Stomach (tissue), 9 donors: ENCODE measurements around the gene APMAP. TPM values are rescaled to one million over a fixed set of nuclear protein-coding genes. Genes with fewer than 3 reads are reported as not detected.

Experiments used
- DNase-seq, 2 donors: peaks; one replicate each; pipeline versions ENCODE4 v3.0.0 to v3.0.0-alpha.2; 2013 to 2019
- H3K27ac ChIP-seq, 5 donors: fragments of 200-600 bp in 4 of 5; sonication (generic) in 4 of 5; one replicate each; pipeline ENCODE4 v1.5.1; 2013 to 2019; ENCODE audit warnings: mild to moderate bottlenecking in 1 of 5, moderate library complexity in 1 of 5
- H3K27me3 ChIP-seq, 3 donors: fragments of 200-600 bp; sonication (generic); one replicate each; pipeline ENCODE4 v1.5.1; 2017 to 2019; ENCODE audit warnings: mixed run types in 1 of 3
- H3K36me3 ChIP-seq, 4 donors: fragments of 200-600 bp; sonication (generic); 1 replicate in 3 of 4; 2 replicates in 1 of 4; pipeline ENCODE4 v1.5.1; 2016 to 2019
- H3K4me1 ChIP-seq, 4 donors: fragments of 200-600 bp; sonication (generic); one replicate each; pipeline ENCODE4 v1.5.1; 2016 to 2019
- H3K4me3 ChIP-seq, 4 donors: fragments of 200-600 bp; sonication (generic) in 3 of 4; one replicate each; pipeline ENCODE4 v1.5.1; 2016 to 2019; ENCODE audit warnings: mild to moderate bottlenecking in 1 of 4
- H3K9me3 ChIP-seq, 4 donors: fragments of 200-600 bp; sonication (generic); one replicate each; pipeline ENCODE4 v1.5.1; 2016 to 2019
- CTCF ChIP-seq, 7 experiments: fragments of 450-650 bp in 4 of 7; fragments of 200-600 bp in 3 of 7; sonication (generic) in 3 of 7; IDR thresholded peaks; one replicate each; pipeline ENCODE4 v1.5.1; 2016 to 2019; ENCODE audit warnings: antibody characterized with exemption in 7 of 7, control low read depth in 2 of 7, mild to moderate bottlenecking in 1 of 7
- EP300 ChIP-seq: sonication (generic); formaldehyde crosslinking; IDR thresholded peaks from one replicate; pipeline ENCODE4 v1.6.1; 2017; ENCODE audit warnings: antibody characterized with exemption
- POLR2A ChIP-seq, 4 donors: fragments of 450-650 bp; IDR thresholded peaks; one replicate each; pipeline ENCODE4 v1.6.1; 2016; ENCODE audit warnings: antibody characterized with exemption in 4 of 4, control low read depth in 2 of 4, mild to moderate bottlenecking in 1 of 4, moderate library complexity in 1 of 4
- POLR2AphosphoS5 ChIP-seq, 3 donors: sonication (generic); formaldehyde crosslinking; IDR thresholded peaks; one replicate each; pipeline ENCODE4 v1.6.1; 2016; ENCODE audit warnings: antibody characterized with exemption in 3 of 3
- WGBS, 5 donors: extraction: QIAGEN DNeasy Blood & Tissue Kit in 3 of 5; methylation state at CpG; one replicate each; pipeline versions ENCODE4 v1.1.5 to v1.1.7; 2013 to 2018; 5-methylcytosine and 5-hydroxymethylcytosine counted together
- intact Hi-C: fragments of 100-400 bp; cut with DNase I; formaldehyde crosslinking; loops from one replicate; pipeline ENCODE4 v1.15.1; 2023; ENCODE audit warnings: low total_unique reads
- polyA plus RNA-seq, 3 donors: library from polyadenylated mRNA; stranded (reverse); fragments of 200-250 nt; gene quantifications; one replicate each; pipeline ENCODE4 v1.2.3, GENCODE V29; 2013
- total RNA-seq, 5 donors: library from RNA; depleted of rRNA; stranded (reverse); fragments of >200 nt; gene quantifications; one replicate each; pipeline versions ENCODE4 v1.1.0 to v1.2.3, GENCODE V29; 2014 to 2016
- donor health status: healthy with polysubstance abuse.
- donor health status: Bipolar disorder and iron deficiency.
- donor health status: healthy.

APMAP gene
- total and polyA plus RNA-seq, 8 donors: 12.3 to 55.6 (median 32.1) TPM

GRCh38 chr20:24915892-24916291, 76.7 kb downstream of the APMAP start:
- intact Hi-C loops: loop anchor here (5.0 kb wide), 1 partner anchor 759 kb away; no protein-coding TSS in a partner anchor

GRCh38 chr20:24915440-24915839, 77.1 kb downstream of the APMAP start:
- 88 to 94% (median 91%) methylated on average over 8 to 9 of the region's 9 CpGs for WGBS, 5 donors
- no peaks in the 10 kb centered on the region for H3K36me3 ChIP-seq
- H3K4me1 ChIP-seq: peaks cover 3 to 14% (median 11%) of the 10 kb centered on the region in 4 donors
- no peak overlapping the region for H3K27ac ChIP-seq
- H3K9me3 ChIP-seq: no peaks in the 10 kb centered on the region
- H3K4me3 ChIP-seq: no peak overlapping the region
- DNase-seq: no peak
- intact Hi-C loops: loop anchor here (5.0 kb wide), 1 partner anchor 758 kb away; no protein-coding TSS in a partner anchor
- peaks cover 0 to 8% (median 0%) of the 10 kb centered on the region in 3 donors for H3K27me3 ChIP-seq
- no peak for TF ChIP-seq POLR2A (IDR thresholded peaks at IDR 0.05)
- TF ChIP-seq EP300: no peak
- TF ChIP-seq CTCF (IDR thresholded peaks at IDR 0.05): no peak
- no peak for TF ChIP-seq POLR2AphosphoS5 (IDR thresholded peaks at IDR 0.05)

More at GRCh38 chr20:24915892-24916291, 76.7 kb downstream of the APMAP start:
- no peak overlapping the region for H3K27ac ChIP-seq
- WGBS, 5 donors: 91 to 98% (median 95%) methylated on average over 6 to 7 of the region's 7 CpGs
- H3K4me3 ChIP-seq: no peak overlapping the region
- TF ChIP-seq POLR2AphosphoS5 (IDR thresholded peaks at IDR 0.05) (no peak), CTCF (IDR thresholded peaks at IDR 0.05) (no peak), EP300 (no peak), POLR2A (IDR thresholded peaks at IDR 0.05) (no peak)
- no peaks in the 10 kb centered on the region for H3K9me3 ChIP-seq
- peaks cover 0 to 8% (median 0%) of the 10 kb centered on the region in 3 donors for H3K27me3 ChIP-seq
- H3K36me3 ChIP-seq: no peaks in the 10 kb centered on the region
- DNase-seq: no peak
- peaks cover 3 to 14% (median 11%) of the 10 kb centered on the region in 4 donors for H3K4me1 ChIP-seq

- Histone ChIP-seq H3K36me3 (no peaks in the 10 kb centered on the region), H3K27me3 (peaks cover 0 to 8% (median 0%) of the 10 kb centered on the region in 3 donors), H3K27ac (no peak overlapping the region), H3K4me1 (peaks cover 3 to 14% (median 11%) of the 10 kb centered on the region in 4 donors), H3K4me3 (no peak overlapping the region), H3K9me3 (no peaks in the 10 kb centered on the region)
- TF ChIP-seq POLR2AphosphoS5 (IDR thresholded peaks at IDR 0.05): no peak
- TF ChIP-seq EP300: no peak
- TF ChIP-seq CTCF (IDR thresholded peaks at IDR 0.05): no peak
- TF ChIP-seq POLR2A (IDR thresholded peaks at IDR 0.05): no peak
- 71 to 81% (median 75%) methylated on average over 14 of the region's 14 CpGs for WGBS, 5 donors
- intact Hi-C loops: loop anchor here (5.0 kb wide), 1 partner anchor 757 kb away; no protein-coding TSS in a partner anchor
- DNase-seq: no peak
Observed at GRCh38 chr20:24914388-24915241, 77.9 kb downstream of the APMAP start.

GRCh38 chr20:24913076-24913628, 79.4 kb downstream of the APMAP start:
- no peaks in the 10 kb centered on the region for H3K36me3 ChIP-seq
- peaks cover under 1 to 3% (median 2%) of the 10 kb centered on the region in 4 donors for H3K4me1 ChIP-seq
- intact Hi-C loops: no loop called here
- H3K4me3 ChIP-seq: no peak overlapping the region
- WGBS, 5 donors: 81 to 92% (median 89%) methylated on average over 7 to 9 of the region's 9 CpGs
- no peak for DNase-seq
- TF ChIP-seq POLR2AphosphoS5 (IDR thresholded peaks at IDR 0.05) (no peak), POLR2A (IDR thresholded peaks at IDR 0.05) (no peak), CTCF (IDR thresholded peaks at IDR 0.05) (no peak), EP300 (no peak)
- no peak overlapping the region for H3K27ac ChIP-seq
- H3K9me3 ChIP-seq: peaks cover 0 to 13% (median 12%) of the 10 kb centered on the region in 4 donors
- peaks cover 0 to 8% (median 0%) of the 10 kb centered on the region in 3 donors for H3K27me3 ChIP-seq
